KOPT-K1 (cell line): ENCODE results near the gene GBA2.

ENCODE experiments used
- H3K27ac ChIP-seq: fragments of 200-600 bp; sonication (generic); 2 replicates; pipeline ENCODE4 v1.5.1; 2016; ENCODE audit warnings: antibody characterized with exemption, mild to moderate bottlenecking, low read depth, low read length; ENCODE audit not compliant: poor library complexity, severe bottlenecking
- H3K36me3 ChIP-seq: fragments of 200-600 bp; sonication (generic); 2 replicates; pipeline ENCODE4 v1.5.1; 2017; ENCODE audit warnings: antibody characterized with exemption, mild to moderate bottlenecking, low read length, moderate library complexity; ENCODE audit not compliant: insufficient read depth
- H3K9me3 ChIP-seq: fragments of 200-600 bp; sonication (generic); 2 replicates; pipeline ENCODE4 v1.5.1; 2017; ENCODE audit warnings: antibody characterized with exemption, low read length, mild to moderate bottlenecking; ENCODE audit not compliant: insufficient read depth, poor library complexity, severe bottlenecking

The GBA2 gene

GRCh38 chr9:35736201-35736633 is 12.8 kb downstream of the GBA2 start:
- peaks cover 60% of the 10 kb centered on the region for H3K36me3 ChIP-seq
- H3K27ac ChIP-seq = no peak overlapping the region
- H3K9me3 ChIP-seq = no peaks in the 10 kb centered on the region

GRCh38 chr9:35734096-35734495 is 14.9 kb downstream of the GBA2 start:
- Histone ChIP-seq H3K9me3 (no peaks in the 10 kb centered on the region), H3K36me3 (peaks cover 40% of the 10 kb centered on the region), H3K27ac (no peak overlapping the region)

GRCh38 chr9:35732800-35733541 is 16.1 kb downstream of the GBA2 start:
- H3K36me3 ChIP-seq = peaks cover 29% of the 10 kb centered on the region
- H3K27ac ChIP-seq = peak overlapping the region; percentile 81
- H3K9me3 ChIP-seq = no peaks in the 10 kb centered on the region

GRCh38 chr9:35732185-35732799 is 16.7 kb downstream of the GBA2 start, which contains the start of the genes CREB3 and TLN1:
Gene CREB3 (plus strand): TSS chr9:35732666. CDS start chr9:35732773, 107 bp downstream.
Gene TLN1 (minus strand): TSS chr9:35732195. CDS start chr9:35725694, 6,501 bp downstream.
- Histone ChIP-seq H3K9me3 (no peaks in the 10 kb centered on the region), H3K27ac (peak within 1 kb of the TSS; percentile 81), H3K36me3 (peaks cover 29% of the 10 kb centered on the region)

GRCh38 chr9:35731415-35732184 is 17.4 kb downstream of the GBA2 start:
- no peaks in the 10 kb centered on the region for H3K9me3 ChIP-seq
- H3K36me3 ChIP-seq = peaks cover 22% of the 10 kb centered on the region
- peak overlapping the region; percentile 81 for H3K27ac ChIP-seq

- Histone ChIP-seq H3K36me3 (peaks cover 19% of the 10 kb centered on the region), H3K9me3 (no peaks in the 10 kb centered on the region), H3K27ac (peak overlapping the region; percentile 81)
These were observed 18.6 kb downstream of the GBA2 start for GRCh38 chr9:35730486-35730854.

GRCh38 chr9:35729700-35730485 is 19.1 kb downstream of the GBA2 start:
- Histone ChIP-seq H3K9me3 (no peaks in the 10 kb centered on the region), H3K36me3 (peaks cover 21% of the 10 kb centered on the region), H3K27ac (no peak overlapping the region)

GRCh38 chr9:35729101-35729500 is 19.9 kb downstream of the GBA2 start:
- Histone ChIP-seq H3K27ac (no peak overlapping the region), H3K9me3 (no peaks in the 10 kb centered on the region), H3K36me3 (peaks cover 29% of the 10 kb centered on the region)

GRCh38 chr9:35728041-35728971 is 20.7 kb downstream of the GBA2 start:
- Histone ChIP-seq H3K9me3 (no peaks in the 10 kb centered on the region), H3K36me3 (peaks cover 37% of the 10 kb centered on the region), H3K27ac (peak overlapping the region; percentile 6)

- H3K27ac ChIP-seq = no peak overlapping the region
- no peaks in the 10 kb centered on the region for H3K9me3 ChIP-seq
- peaks cover 43% of the 10 kb centered on the region for H3K36me3 ChIP-seq
These were observed 21.4 kb downstream of the GBA2 start for GRCh38 chr9:35727676-35728040.

GRCh38 chr9:35726931-35727330 is 22.1 kb downstream of the GBA2 start:
- Histone ChIP-seq H3K36me3 (peaks cover 51% of the 10 kb centered on the region), H3K9me3 (no peaks in the 10 kb centered on the region), H3K27ac (no peak overlapping the region)

- peaks cover 66% of the 10 kb centered on the region for H3K36me3 ChIP-seq
- no peak overlapping the region for H3K27ac ChIP-seq
- no peaks in the 10 kb centered on the region for H3K9me3 ChIP-seq
These were observed 23.7 kb downstream of the GBA2 start for GRCh38 chr9:35725362-35725761.

GRCh38 chr9:35723908-35724307 is 25.1 kb downstream of the GBA2 start:
- Histone ChIP-seq H3K27ac (no peak overlapping the region), H3K9me3 (no peaks in the 10 kb centered on the region), H3K36me3 (peaks cover 81% of the 10 kb centered on the region)

GRCh38 chr9:35723426-35723825 is 25.6 kb downstream of the GBA2 start:
- Histone ChIP-seq H3K9me3 (no peaks in the 10 kb centered on the region), H3K36me3 (peaks cover 86% of the 10 kb centered on the region), H3K27ac (no peak overlapping the region)
